GM13977 (cell line): ENCODE data around the gene UBE2K.
A peak's percentile ranks its signal among the peaks of the same experiment; 100 is the strongest.
"Not testable (repeated sequence)": the region's sequence is repeated elsewhere in the genome, so short reads cannot be mapped to it uniquely, and the experiment has no call there.

ENCODE experiments used
- DNase-seq: peaks from one replicate; pipeline ENCODE4 v3.0.0; 2012; ENCODE audit warnings: low spot score
- CTCF ChIP-seq: IDR thresholded peaks from 2 replicates; pipeline ENCODE4 v1.5.1; 2012; ENCODE audit warnings: mild to moderate bottlenecking, control low read depth; ENCODE audit not compliant: insufficient read depth; ENCODE audit errors: extremely low read depth, missing control alignments
- in situ Hi-C: fragments of 300-500 bp; cut with MboI; formaldehyde crosslinking; loops from one replicate; pipeline ENCODE4 v1.12.0; 2022; ENCODE audit warnings: low sequenced_read_pairs, low pct_unique_long_range_greater_than_20kb, mixed read lengths, inconsistent platforms; ENCODE audit not compliant: unreplicated experiment

UBE2K gene, protein sequence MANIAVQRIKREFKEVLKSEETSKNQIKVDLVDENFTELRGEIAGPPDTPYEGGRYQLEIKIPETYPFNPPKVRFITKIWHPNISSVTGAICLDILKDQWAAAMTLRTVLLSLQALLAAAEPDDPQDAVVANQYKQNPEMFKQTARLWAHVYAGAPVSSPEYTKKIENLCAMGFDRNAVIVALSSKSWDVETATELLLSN

DNA sequence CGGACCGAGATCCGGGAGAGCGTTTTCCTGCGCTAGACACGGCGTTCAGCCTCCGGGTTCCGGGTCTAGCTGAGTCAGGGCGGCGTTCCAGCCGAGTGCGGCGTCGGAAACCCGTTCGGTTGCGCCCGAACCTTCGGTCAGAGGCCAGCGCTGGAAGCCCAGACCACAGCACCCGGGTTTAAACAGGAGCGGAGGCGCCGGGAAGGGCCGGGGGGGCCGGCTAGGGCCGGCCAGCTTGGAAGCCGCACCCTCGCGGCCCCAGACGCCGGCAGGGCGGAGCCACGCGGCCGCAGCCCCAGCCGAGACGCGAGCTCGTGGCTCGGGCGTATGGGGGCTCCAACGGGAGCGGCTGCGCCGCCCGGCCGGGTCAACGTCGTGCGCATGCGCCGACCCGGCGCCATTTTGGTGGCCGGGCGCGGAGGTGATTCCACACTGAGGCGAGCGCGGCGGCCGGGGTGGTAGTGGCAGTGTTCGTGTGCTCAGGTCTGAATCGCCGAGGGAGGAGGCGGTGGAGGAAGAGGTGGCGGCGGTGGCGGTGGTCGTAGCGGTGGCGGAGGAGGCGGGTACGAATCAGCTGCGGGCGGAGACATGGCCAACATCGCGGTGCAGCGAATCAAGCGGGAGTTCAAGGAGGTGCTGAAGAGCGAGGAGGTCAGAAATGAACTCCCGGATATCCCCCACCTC lies at the start of gene UBE2K:
Gene UBE2K, plus strand, starts transcription at position 397 of the 684 bp plus-strand sequence. Its CDS starts 192 bp downstream, at position 589.
- peak; percentile 95 for DNase-seq
- in situ Hi-C loops: loop anchor here (10.0 to 25.0 kb wide), 2 partner anchors 277 to 614 kb away; partner anchors contain the start of gene PDS5A
- peak; percentile 6 for TF ChIP-seq CTCF

GRCh38 chr4:39648213-39648612 lies 49.7 kb upstream of the UBE2K start:
- DNase-seq: no peak
- in situ Hi-C loops: no loop called here
- TF ChIP-seq CTCF: no peak

DNA sequence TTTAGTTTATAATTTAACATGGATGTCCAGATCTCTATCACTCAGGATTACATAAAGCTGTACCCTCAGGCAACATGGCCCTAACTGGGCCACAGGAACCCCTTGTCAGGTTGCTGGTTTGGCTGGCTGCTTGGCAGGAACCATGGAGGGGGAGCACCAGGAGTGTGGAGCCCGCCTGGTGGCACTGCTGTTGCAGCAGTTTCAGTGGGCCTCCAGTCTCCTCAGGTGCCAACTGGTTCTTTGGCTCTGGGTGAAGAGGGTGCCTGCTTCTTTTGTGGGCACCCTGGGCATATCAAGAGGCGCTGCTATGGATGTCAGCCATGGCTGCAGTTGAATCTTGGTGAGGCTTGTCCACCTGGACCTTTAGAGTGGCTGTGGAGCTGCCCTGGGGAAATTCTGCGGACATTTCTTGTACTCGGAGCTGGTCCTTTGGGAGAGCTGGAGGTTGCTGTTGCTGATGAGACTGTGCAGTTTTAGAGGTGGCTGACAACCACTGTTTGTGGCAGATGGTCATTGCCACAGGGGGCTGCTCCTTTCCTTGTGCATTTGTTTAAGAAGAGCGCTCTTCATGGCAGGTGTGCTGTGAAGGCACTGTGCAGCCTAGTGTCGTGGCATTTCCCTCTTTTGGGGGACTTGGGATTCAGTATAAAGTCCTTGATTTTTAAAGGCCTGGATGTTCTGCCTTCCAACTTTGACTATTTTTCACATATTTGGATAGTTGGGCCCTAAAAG lies 48.9 kb upstream of the UBE2K start:
- DNase-seq: no peak
- in situ Hi-C loops: no loop called here
- TF ChIP-seq CTCF: no peak

GRCh38 chr4:39649639-39650265 lies 48.2 kb upstream of the UBE2K start:
- DNase-seq: no peak
- no peak for TF ChIP-seq CTCF
- in situ Hi-C loops: no loop called here

GRCh38 chr4:39651586-39651985 lies 46.4 kb upstream of the UBE2K start:
- in situ Hi-C loops, DNase-seq: not testable (repeated sequence)

- TF ChIP-seq CTCF: no peak
- in situ Hi-C loops: no loop called here
- no peak for DNase-seq
Observed at GRCh38 chr4:39655211-39655610, 42.7 kb upstream of the UBE2K start.

- peak; percentile 45 for DNase-seq
- in situ Hi-C loops: no loop called here
- TF ChIP-seq CTCF: no peak
Observed at GRCh38 chr4:39655876-39656275, 42.1 kb upstream of the UBE2K start.

GRCh38 chr4:39656638-39657037 lies 41.3 kb upstream of the UBE2K start:
- in situ Hi-C loops, DNase-seq: not testable (repeated sequence)
